ENCODE data around the gene GRIA1. TPM values are rescaled to one million over a fixed set of nuclear protein-coding genes. Genes with fewer than 3 reads are reported as not detected.

Gene GRIA1
- total and polyA plus RNA-seq, 2 of the 4 experiments (the other 2 are of a cell fraction): 0.48 to 1.3 TPM

- no TSS peak for BruUV-seq (replicated peaks)
- no peaks in the 10 kb centered on the region for H3K79me1 ChIP-seq (ENCODE audit: low read depth in 1 of 2, low read length in 2 of 2)
- CTCF ChIA-PET: interaction anchor here (0.5 to 2.1 kb wide), 7 partner anchors 9 to 134 kb away, joined by 3 to 13 read pairs (median 4); no protein-coding TSS in a partner anchor
- H3K4ac ChIP-seq (ENCODE audit: low read depth, low read length): peak overlapping the region; percentile 88
- peak; percentile 97 for ATAC-seq (ENCODE audit: low read depth)
- peak overlapping the region; percentile 92 for H4K91ac ChIP-seq (ENCODE audit: insufficient read depth, low read depth, low read length)
- peak overlapping the region; percentile 95 for H2BK5ac ChIP-seq (ENCODE audit: low read depth, low read length, poor library complexity, severe bottlenecking)
- H3K23ac ChIP-seq (ENCODE audit: low read depth, low read length): peak overlapping the region; percentile 78
- H2BK20ac ChIP-seq (ENCODE audit: low read depth, low read length): peak overlapping the region; percentile 96
- peaks cover 8% of the 10 kb centered on the region for H3K4me1 ChIP-seq (ENCODE audit: control insufficient read depth, insufficient read depth, low read length)
- POLR2A ChIA-PET (ENCODE audit: unreplicated experiment): no interaction called here
- peak overlapping the region; percentile 94 for H3K56ac ChIP-seq (ENCODE audit: extremely low read depth, insufficient read depth, low read length)
- DNase-seq: peak; percentile 97
- no peaks in the 10 kb centered on the region for H3K36me3 ChIP-seq (ENCODE audit: control insufficient read depth, insufficient read depth, low read length)
- WGBS, 2 experiments (ENCODE audit: extremely low coverage in 2 of 2, insufficient read length in 1 of 2): 17% methylated on average over 1 of the region's 9 CpGs; no CpG with 5 or more reads in 1 of the 2 experiments
- peaks cover 11% of the 10 kb centered on the region; the same call in 1 of the 2 replicates for H3K9me1 ChIP-seq (ENCODE audit: insufficient read depth, low read length)
- H4K5ac ChIP-seq (ENCODE audit: low read depth, low read length): peak overlapping the region; percentile 81
- peak overlapping the region; percentile 95 for H2BK120ac ChIP-seq (ENCODE audit: low read depth, low read length)
- H2AFZ ChIP-seq (replicated peaks; ENCODE audit: low read length, poor library complexity): peak overlapping the region; percentile 62
- H4K8ac ChIP-seq (ENCODE audit: low read depth in 2 of 2, low read length in 2 of 2): peak overlapping the region; percentile 79 to 96
- H3K27me3 ChIP-seq (ENCODE audit: control insufficient read depth, insufficient read depth, low read length): no peaks in the 10 kb centered on the region
- peak overlapping the region; percentile 86 for H3K14ac ChIP-seq (replicated peaks; ENCODE audit: low read depth, low read length)
- H3K4me2 ChIP-seq (ENCODE audit: low read depth, low read length): peak overlapping the region; percentile 18
- dilution Hi-C loops (cut with HindIII; ENCODE audit: low sequenced_read_pairs, unreplicated experiment): no loop called here
- peak overlapping the region; percentile 70 for H2AK9ac ChIP-seq (replicated peaks; ENCODE audit: low read depth, low read length, poor library complexity)
- peak overlapping the region; percentile 78 for H3K18ac ChIP-seq (ENCODE audit: low read depth, low read length)
- in situ Hi-C loops (cut with MboI; ENCODE audit: low sequenced_read_pairs): no loop called here
- peak overlapping the region; percentile 93 for H2BK15ac ChIP-seq (ENCODE audit: low read depth, low read length)
- peak overlapping the region; percentile 84 for H3K27ac ChIP-seq (ENCODE audit: insufficient read depth, low read length)
- no peak overlapping the region for H3K4me3 ChIP-seq (ENCODE audit: insufficient read depth, low read depth, low read length)
- H2AK5ac ChIP-seq (ENCODE audit: low read depth, low read length): peak overlapping the region; percentile 30
- peak overlapping the region; percentile 55 for H3K9ac ChIP-seq (ENCODE audit: low read depth, low read length)
- no peaks in the 10 kb centered on the region for H3K9me3 ChIP-seq (ENCODE audit: control insufficient read depth, insufficient read depth, low read length)
- no peaks in the 10 kb centered on the region for H4K20me1 ChIP-seq (ENCODE audit: insufficient read depth, low read length)
- intact Hi-C loops (cut with micrococcal nuclease): loop anchor here (1.0 to 5.0 kb wide), 3 partner anchors 112 to 328 kb away; no protein-coding TSS in a partner anchor
- TF ChIP-seq MXI1 (IDR thresholded peaks at IDR 0.05; ENCODE audit: borderline replicate concordance, low read depth, low read length) (peak; percentile 89), NFE2L2 (IDR thresholded peaks at IDR 0.05; ENCODE audit: low read depth, low read length) (peak; percentile 79; the same call in 1 of the 2 replicates), RAD21 (IDR thresholded peaks at IDR 0.05; ENCODE audit: low read length) (peak; percentile 60), RFX5 (IDR thresholded peaks at IDR 0.05; ENCODE audit: low read depth, low read length) (no peak), BHLHE40 (IDR thresholded peaks at IDR 0.05; ENCODE audit: low read depth, low read length) (peak; percentile 88), SMC3 (IDR thresholded peaks at IDR 0.05; ENCODE audit: low read depth, low read length) (peak; percentile 49), CHD1 (IDR thresholded peaks at IDR 0.05; ENCODE audit: low read depth, low read length) (no peak), RCOR1 (IDR thresholded peaks at IDR 0.05; ENCODE audit: insufficient replicate concordance, low read length) (no peak), USF2 (IDR thresholded peaks at IDR 0.05; ENCODE audit: low read depth, low read length) (no peak), FOS (IDR thresholded peaks at IDR 0.05; ENCODE audit: low read depth, low read length) (peak; percentile 80), MAZ (IDR thresholded peaks at IDR 0.05; ENCODE audit: borderline replicate concordance, low read depth, low read length) (peak; percentile 76; the same call in 1 of the 2 replicates), CEBPB (IDR thresholded peaks at IDR 0.05; ENCODE audit: low read depth, low read length) (no peak), CTCF (conservative IDR thresholded peaks at IDR 0.05; ENCODE audit: low read depth, low read length) (peak; percentile 54)
Measured at GRCh38 chr5:153629027-153629895, 138.8 kb downstream of the GRIA1 start.
